ENCODE results near the gene PTPN23. TPM values are rescaled to one million over a fixed set of nuclear protein-coding genes. Genes with fewer than 3 reads are reported as not detected.

Gene PTPN23
- total and polyA plus RNA-seq, 2 of the 8 experiments (the other 6 are each of a cell fraction or from before 2014, with no cell fraction given), result 2.9 to 46.7 TPM

- Histone ChIP-seq H2BK120ac (replicated peaks; ENCODE audit: low read depth, low read length) (no peak overlapping the region), H3K27me3 (replicated peaks in 1 of 4; ENCODE audit: control insufficient read depth in 3 of 4, extremely low read depth in 1 of 4, insufficient read depth in 3 of 4, low read length in 3 of 4) (no peaks in the 10 kb centered on the region), H3K4me3 (ENCODE audit: extremely low read depth in 1 of 4, insufficient read depth in 2 of 4, low read depth in 3 of 4, low read length in 4 of 4) (no peak overlapping the region), H4K5ac (ENCODE audit: insufficient read length, low read depth, low read length) (peak overlapping the region; percentile 33), H2AK5ac (ENCODE audit: low read depth, low read length) (no peak overlapping the region), H2BK15ac (ENCODE audit: low read length) (0 out of 2 replicates have a peak overlapping the region, but pooled peaks have one; percentile 5), H3K18ac (ENCODE audit: extremely low read depth, low read length) (no peak overlapping the region), H3K14ac (ENCODE audit: insufficient read length) (no peak overlapping the region), H3K4me2 (ENCODE audit: insufficient read depth in 1 of 2, low read depth in 2 of 2, low read length in 2 of 2) (no peak overlapping the region), H3K4me1 (replicated peaks in 1 of 4; ENCODE audit: control insufficient read depth in 3 of 4, insufficient read depth in 4 of 4, low read length in 3 of 4) (peaks cover 0 to 2% (median 0%) of the 10 kb centered on the region in 4 experiments; a peak in 2 of 7 replicates), H4K91ac (replicated peaks; ENCODE audit: insufficient read length, low read length) (no peak overlapping the region), H3K27ac (ENCODE audit: low read depth, low read length) (peak overlapping the region; percentile 57; the same call in 1 of the 2 replicates), H2AFZ (ENCODE audit: low read length) (no peak overlapping the region), H3K4ac (replicated peaks; ENCODE audit: insufficient read length, low read depth, low read length) (no peak overlapping the region), H3K36me3 (ENCODE audit: control insufficient read depth in 2 of 4, insufficient read depth in 4 of 4, low read length in 3 of 4) (peaks cover 3 to 28% (median 12%) of the 10 kb centered on the region in 4 experiments; a peak in 5 of 8 replicates), H4K8ac (ENCODE audit: extremely low read depth, insufficient read depth, low read length) (no peak overlapping the region; the same call in none of the 2 replicates), H3K23me2 (ENCODE audit: low read depth, low read length) (no peaks in the 10 kb centered on the region), H3K9ac (replicated peaks in 1 of 4; ENCODE audit: extremely low read depth in 1 of 4, low read depth in 3 of 4, low read length in 3 of 4) (no peak overlapping the region), H3K56ac (replicated peaks; ENCODE audit: insufficient read length, low read depth, low read length) (no peak overlapping the region), H3K23ac (ENCODE audit: insufficient read length) (no peak overlapping the region), H3K9me3 (ENCODE audit: insufficient read depth in 2 of 2, low read depth in 1 of 2, low read length in 1 of 2) (peaks cover 0 to 7% of the 10 kb centered on the region in 2 experiments; a peak in 1 of 4 replicates), H2BK12ac (ENCODE audit: low read depth, low read length) (0 out of 2 replicates have a peak overlapping the region, but pooled peaks have one; percentile 52), H2BK20ac (ENCODE audit: low read length) (no peak overlapping the region), H3K79me1 (ENCODE audit: low read depth, low read length) (no peaks in the 10 kb centered on the region), H4K20me1 (replicated peaks in 1 of 2; ENCODE audit: control insufficient read depth in 1 of 2, insufficient read depth in 2 of 2, low read length in 2 of 2) (peaks cover 4 to 11% of the 10 kb centered on the region in 2 experiments), H3K79me2 (ENCODE audit: control insufficient read depth in 1 of 2, insufficient read depth in 2 of 2, low read length in 2 of 2) (no peaks in the 10 kb centered on the region), H2BK5ac (ENCODE audit: low read depth, low read length) (0 out of 2 replicates have a peak overlapping the region, but pooled peaks have one; percentile 52)
- DNase-seq (ENCODE audit: low read depth in 1 of 2, low spot score in 2 of 2) (peak; percentile 81 to 97), FAIRE-seq (peak; percentile 84)
- ChIA-PET POLR2A (ENCODE audit: partially characterized antibody) (interaction anchor here (0.6 to 1.7 kb wide), 7 partner anchors 9 to 92 kb away, joined by 3 to 5 read pairs (median 3); partner anchors contain the start of gene SCAP), CTCF (ENCODE audit: partially characterized antibody) (interaction anchor here (0.6 to 6.5 kb wide), 42 partner anchors 8 to 656 kb away, joined by 3 to 66 read pairs (median 5); partner anchors contain the start of genes PTPN23 and SCAP)
- WGBS, 2 experiments (ENCODE audit: extremely low coverage in 1 of 2, insufficient coverage in 1 of 2, insufficient read length in 1 of 2, insufficient replicate concordance in 2 of 2, low coverage in 1 of 2, low lambda C conversion rate in 2 of 2, missing lambda C conversion rate in 1 of 2), result 78% methylated on average over 29 of the region's 29 CpGs; no CpG with 5 or more reads in 1 of the 2 experiments
Measured at GRCh38 chr3:47420511-47421484, 40.0 kb downstream of the PTPN23 start.
